HepG2 (cell line): ENCODE measurements around the gene ENTPD2. TPM values are rescaled to one million over a fixed set of nuclear protein-coding genes. Genes with fewer than 3 reads are reported as not detected.

Experiments
- AHR ChIP-seq: IDR thresholded peaks from 2 replicates; pipeline ENCODE4 v1.6.1; 2018; ENCODE audit warnings: missing genetic modification reagents, missing compliant biosample characterization
- CAMTA2 ChIP-seq: sonication (generic); formaldehyde crosslinking; IDR thresholded peaks from 2 replicates; pipeline ENCODE4 v1.4.0; 2020; ENCODE audit warnings: mild to moderate bottlenecking, missing genetic modification reagents, borderline replicate concordance
- CREM ChIP-seq, 2 experiments: sonication (generic) in 1 of 2; formaldehyde crosslinking in 1 of 2; IDR thresholded peaks; 2 replicates each; pipeline versions ENCODE4 v1.4.0 to v1.6.1; 2016 to 2020; ENCODE audit warnings: antibody characterized with exemption in 1 of 2, mild to moderate bottlenecking in 1 of 2, missing genetic modification reagents in 1 of 2
- DNMT3B ChIP-seq: conservative IDR thresholded peaks from 2 replicates; pipeline ENCODE4 v1.6.1; 2016; ENCODE audit warnings: missing biosample characterization, control low read depth
- EZH2 ChIP-seq: conservative IDR thresholded peaks from 2 replicates; pipeline ENCODE4 v1.6.1; 2012; ENCODE audit warnings: mild to moderate bottlenecking, low read depth, low read length, moderate library complexity
- GATAD2A ChIP-seq: IDR thresholded peaks from 2 replicates; pipeline ENCODE4 v1.6.1; 2016
- HMG20A ChIP-seq: IDR thresholded peaks from 2 replicates; pipeline ENCODE4 v1.6.1; 2016; ENCODE audit warnings: borderline replicate concordance
- KLF9 ChIP-seq: IDR thresholded peaks from 2 replicates; pipeline ENCODE4 v1.6.1; 2016; ENCODE audit warnings: low read depth
- NFATC3 ChIP-seq: sonication (generic); formaldehyde crosslinking; IDR thresholded peaks from 2 replicates; pipeline ENCODE4 v1.5.1; 2020; ENCODE audit warnings: mild to moderate bottlenecking, missing genetic modification reagents
- POLR2A ChIP-seq, 2 experiments: IDR thresholded peaks; 2 replicates each; pipeline ENCODE4 v1.6.1; 2011; ENCODE audit warnings: low read depth in 2 of 2, low read length in 2 of 2, mild to moderate bottlenecking in 1 of 2, moderate library complexity in 1 of 2; ENCODE audit not compliant: insufficient read depth in 1 of 2
- RBFOX2 ChIP-seq: fragments of 200-400 bp; formaldehyde crosslinking; IDR thresholded peaks from 2 replicates; pipeline ENCODE4 v1.6.1; 2017; ENCODE audit warnings: low read depth, mild to moderate bottlenecking, low read length
- RFXANK ChIP-seq: IDR thresholded peaks from 2 replicates; pipeline ENCODE4 v1.6.1; 2016
- SIN3A ChIP-seq: IDR thresholded peaks from 2 replicates; pipeline ENCODE4 v1.6.1; 2011; ENCODE audit warnings: low read depth, mild to moderate bottlenecking, control low read depth, low read length, borderline replicate concordance
- SMAD1 ChIP-seq: sonication (generic); formaldehyde crosslinking; IDR thresholded peaks from 2 replicates; pipeline ENCODE4 v1.4.0; 2020; ENCODE audit warnings: missing genetic modification reagents, low read depth, mild to moderate bottlenecking, borderline replicate concordance
- ZFAT ChIP-seq: sonication (generic); formaldehyde crosslinking; conservative IDR thresholded peaks from 2 replicates; pipeline ENCODE4 v1.8.1; 2023; ENCODE audit warnings: missing genetic modification reagents, inconsistent platforms
- ZNF121 ChIP-seq: sonication (generic); formaldehyde crosslinking; IDR thresholded peaks from 2 replicates; pipeline ENCODE4 v1.5.0; 2020; ENCODE audit warnings: mild to moderate bottlenecking, missing genetic modification reagents
- ZNF251 ChIP-seq: sonication (generic); formaldehyde crosslinking; IDR thresholded peaks from 2 replicates; pipeline ENCODE4 v1.9.0; 2021; ENCODE audit warnings: mild to moderate bottlenecking, missing genetic modification reagents
- ZNF496 ChIP-seq: sonication (generic); formaldehyde crosslinking; IDR thresholded peaks from 2 replicates; pipeline ENCODE4 v1.8.1; 2023; ENCODE audit warnings: mild to moderate bottlenecking, moderate library complexity, missing genetic modification reagents; ENCODE audit not compliant: insufficient replicate concordance
- ZNF556 ChIP-seq: sonication (generic); formaldehyde crosslinking; IDR thresholded peaks from 2 replicates; pipeline ENCODE4 v1.4.0; 2020; ENCODE audit warnings: mild to moderate bottlenecking, missing genetic modification reagents, borderline replicate concordance
- ZNF614 ChIP-seq: IDR thresholded peaks from 2 replicates; pipeline ENCODE4 v1.6.1; 2018; ENCODE audit warnings: missing biosample characterization, missing genetic modification reagents, inconsistent platforms, borderline replicate concordance
- ZNF747 ChIP-seq: sonication (generic); formaldehyde crosslinking; IDR thresholded peaks from 2 replicates; pipeline ENCODE4 v1.8.1; 2023; ENCODE audit warnings: missing genetic modification reagents, mild to moderate bottlenecking, borderline replicate concordance
- ZNF83 ChIP-seq: sonication (generic); formaldehyde crosslinking; IDR thresholded peaks from 2 replicates; pipeline ENCODE4 v1.4.0; 2020; ENCODE audit warnings: missing genetic modification reagents, mild to moderate bottlenecking, borderline replicate concordance
- polyA plus RNA-seq, 8 experiments: library from polyadenylated mRNA; depleted of rRNA in 3 of 8; stranded (reverse) in 7 of 8; unstranded in 1 of 8; fragments of >200 nt; fragmentation: Illumina TruSeq in 4 of 8; extraction: Trizol in 4 of 8; gene quantifications; 2 replicates each; pipeline versions ENCODE4 v1.2.1 to v1.2.3, GENCODE V29; 2011 to 2016; ENCODE audit warnings: low read depth in 4 of 8, missing spikeins in 1 of 8, mixed read lengths in 1 of 8; ENCODE audit not compliant: insufficient read depth in 1 of 8
- total RNA-seq, 5 experiments: library from RNA; depleted of rRNA; stranded (reverse); fragments of >200 nt; fragmentation: Illumina TruSeq; extraction: Trizol; gene quantifications; 2 replicates each; pipeline ENCODE4 v1.2.3, GENCODE V29; 2016; ENCODE audit warnings: low read depth in 1 of 5
- TF ChIP-seq, protein P1 (sequence below): sonication (generic); formaldehyde crosslinking; conservative IDR thresholded peaks from 2 replicates; pipeline ENCODE4 v1.4.0; 2020; ENCODE audit warnings: mild to moderate bottlenecking, missing genetic modification reagents, moderate library complexity
- TF ChIP-seq, protein P2 (sequence below): sonication (generic); formaldehyde crosslinking; IDR thresholded peaks from 2 replicates; pipeline ENCODE4 v1.8.0; 2023; ENCODE audit warnings: mild to moderate bottlenecking, missing genetic modification reagents
- TF ChIP-seq, protein P3 (sequence below): sonication (generic); formaldehyde crosslinking; IDR thresholded peaks from 2 replicates; pipeline ENCODE4 v1.4.0; 2020; ENCODE audit warnings: mild to moderate bottlenecking, missing genetic modification reagents

ENTPD2 gene
- total and polyA plus RNA-seq, 2 of the 13 experiments (the other 11 are each of a cell fraction or from before 2014, with no cell fraction given) = 0.95 to 3.2 TPM

DNA sequence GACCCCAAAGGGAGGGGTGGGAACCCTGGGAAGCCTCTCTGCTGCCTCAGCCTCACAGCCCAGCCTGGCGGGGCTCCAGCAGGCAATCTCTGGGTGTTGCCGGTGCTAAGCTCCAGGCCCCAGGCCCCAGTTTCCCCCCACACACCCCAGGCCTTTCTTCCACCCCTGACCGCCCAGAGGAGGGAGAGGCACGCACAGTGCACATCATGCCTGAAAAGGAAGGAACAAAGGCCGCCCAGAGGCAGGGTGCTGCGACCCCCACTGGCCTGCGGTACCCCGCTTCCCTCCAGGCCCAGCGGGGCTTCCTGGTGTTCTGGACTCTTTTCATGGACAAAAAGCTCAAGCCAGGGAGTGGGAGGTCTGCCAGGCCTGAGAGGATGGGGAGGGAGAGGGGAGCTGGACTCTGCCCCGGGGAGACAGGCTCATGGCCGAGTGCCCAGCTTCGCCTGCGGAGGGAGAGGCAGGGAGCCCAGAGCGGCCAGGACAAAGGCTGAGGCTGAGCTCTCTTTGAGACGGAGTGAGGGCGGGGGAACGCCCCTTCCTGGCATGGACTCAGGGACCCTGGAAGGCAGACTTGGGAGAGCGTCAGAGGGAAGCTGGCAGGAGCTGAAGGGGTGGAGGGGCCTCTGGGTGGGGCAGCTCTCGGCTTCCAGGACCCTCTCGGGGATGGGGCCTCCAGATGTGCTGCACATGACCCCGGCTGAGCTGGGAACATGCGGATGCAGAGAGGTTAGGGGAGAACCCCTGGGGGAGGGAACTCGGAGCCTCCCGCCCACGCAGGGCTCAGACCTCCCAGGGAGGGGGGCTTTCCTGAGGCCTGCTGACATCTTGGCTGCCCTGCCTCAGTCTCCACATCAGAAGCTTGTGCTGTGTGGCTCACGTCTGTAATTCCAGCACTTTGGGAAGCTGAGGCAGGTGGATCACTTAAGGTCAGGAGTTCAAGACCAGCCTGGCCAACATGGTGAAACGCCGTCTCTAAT lies 1.8 kb upstream of the ENTPD2 start (continued):
- TF ChIP-seq, protein P1, sequence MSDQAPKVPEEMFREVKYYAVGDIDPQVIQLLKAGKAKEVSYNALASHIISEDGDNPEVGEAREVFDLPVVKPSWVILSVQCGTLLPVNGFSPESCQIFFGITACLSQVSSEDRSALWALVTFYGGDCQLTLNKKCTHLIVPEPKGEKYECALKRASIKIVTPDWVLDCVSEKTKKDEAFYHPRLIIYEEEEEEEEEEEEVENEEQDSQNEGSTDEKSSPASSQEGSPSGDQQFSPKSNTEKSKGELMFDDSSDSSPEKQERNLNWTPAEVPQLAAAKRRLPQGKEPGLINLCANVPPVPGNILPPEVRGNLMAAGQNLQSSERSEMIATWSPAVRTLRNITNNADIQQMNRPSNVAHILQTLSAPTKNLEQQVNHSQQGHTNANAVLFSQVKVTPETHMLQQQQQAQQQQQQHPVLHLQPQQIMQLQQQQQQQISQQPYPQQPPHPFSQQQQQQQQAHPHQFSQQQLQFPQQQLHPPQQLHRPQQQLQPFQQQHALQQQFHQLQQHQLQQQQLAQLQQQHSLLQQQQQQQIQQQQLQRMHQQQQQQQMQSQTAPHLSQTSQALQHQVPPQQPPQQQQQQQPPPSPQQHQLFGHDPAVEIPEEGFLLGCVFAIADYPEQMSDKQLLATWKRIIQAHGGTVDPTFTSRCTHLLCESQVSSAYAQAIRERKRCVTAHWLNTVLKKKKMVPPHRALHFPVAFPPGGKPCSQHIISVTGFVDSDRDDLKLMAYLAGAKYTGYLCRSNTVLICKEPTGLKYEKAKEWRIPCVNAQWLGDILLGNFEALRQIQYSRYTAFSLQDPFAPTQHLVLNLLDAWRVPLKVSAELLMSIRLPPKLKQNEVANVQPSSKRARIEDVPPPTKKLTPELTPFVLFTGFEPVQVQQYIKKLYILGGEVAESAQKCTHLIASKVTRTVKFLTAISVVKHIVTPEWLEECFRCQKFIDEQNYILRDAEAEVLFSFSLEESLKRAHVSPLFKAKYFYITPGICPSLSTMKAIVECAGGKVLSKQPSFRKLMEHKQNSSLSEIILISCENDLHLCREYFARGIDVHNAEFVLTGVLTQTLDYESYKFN (CRISPR knock-in tag) = peak; percentile 85
- peak; percentile 38; the same call in 1 of the 2 replicates for TF ChIP-seq HMG20A
- peak; percentile 36; the same call in 1 of the 2 replicates for TF ChIP-seq ZNF614 (CRISPR knock-in tag)
- TF ChIP-seq SMAD1 (CRISPR knock-in tag) = no peak; the same call in 1 of the 2 replicates
- no peak for TF ChIP-seq ZFAT (CRISPR knock-in tag)
- TF ChIP-seq ZNF251 (CRISPR knock-in tag) = no peak
- no peak for TF ChIP-seq RFXANK
- TF ChIP-seq AHR (CRISPR knock-in tag) = no peak
- TF ChIP-seq, protein P2, sequence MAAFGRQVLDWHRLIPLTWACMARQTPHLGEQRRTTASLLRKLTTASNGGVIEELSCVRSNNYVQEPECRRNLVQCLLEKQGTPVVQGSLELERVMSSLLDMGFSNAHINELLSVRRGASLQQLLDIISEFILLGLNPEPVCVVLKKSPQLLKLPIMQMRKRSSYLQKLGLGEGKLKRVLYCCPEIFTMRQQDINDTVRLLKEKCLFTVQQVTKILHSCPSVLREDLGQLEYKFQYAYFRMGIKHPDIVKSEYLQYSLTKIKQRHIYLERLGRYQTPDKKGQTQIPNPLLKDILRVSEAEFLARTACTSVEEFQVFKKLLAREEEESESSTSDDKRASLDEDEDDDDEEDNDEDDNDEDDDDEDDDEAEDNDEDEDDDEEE (CRISPR knock-in tag) = no peak
- TF ChIP-seq GATAD2A (CRISPR knock-in tag) = peak; percentile 79
- TF ChIP-seq CAMTA2 (CRISPR knock-in tag) = 0 out of 2 replicates have a peak, but pooled peaks have one; percentile 56
- no peak for TF ChIP-seq CREM (IDR thresholded peaks at IDR 0.05)
- no peak for TF ChIP-seq CREM (CRISPR knock-in tag; IDR thresholded peaks at IDR 0.05)
- TF ChIP-seq SIN3A = peak; percentile 68; the same call in 1 of the 2 replicates
- TF ChIP-seq ZNF83 (CRISPR knock-in tag) = no peak
- TF ChIP-seq KLF9 = peak; percentile 14; the same call in 1 of the 2 replicates
- peak; percentile 81 for TF ChIP-seq ZNF747 (CRISPR knock-in tag)
- TF ChIP-seq ZNF121 = 0 out of 2 replicates have a peak, but pooled peaks have one; percentile 15
- TF ChIP-seq EZH2 = no peak
- TF ChIP-seq ZNF556 = no peak
- no peak for TF ChIP-seq POLR2A (IDR thresholded peaks at IDR 0.05; ENCODE audit: insufficient read depth in 1 of 2, low read depth in 2 of 2, low read length in 2 of 2)
- no peak for TF ChIP-seq DNMT3B
- TF ChIP-seq, protein P3, sequence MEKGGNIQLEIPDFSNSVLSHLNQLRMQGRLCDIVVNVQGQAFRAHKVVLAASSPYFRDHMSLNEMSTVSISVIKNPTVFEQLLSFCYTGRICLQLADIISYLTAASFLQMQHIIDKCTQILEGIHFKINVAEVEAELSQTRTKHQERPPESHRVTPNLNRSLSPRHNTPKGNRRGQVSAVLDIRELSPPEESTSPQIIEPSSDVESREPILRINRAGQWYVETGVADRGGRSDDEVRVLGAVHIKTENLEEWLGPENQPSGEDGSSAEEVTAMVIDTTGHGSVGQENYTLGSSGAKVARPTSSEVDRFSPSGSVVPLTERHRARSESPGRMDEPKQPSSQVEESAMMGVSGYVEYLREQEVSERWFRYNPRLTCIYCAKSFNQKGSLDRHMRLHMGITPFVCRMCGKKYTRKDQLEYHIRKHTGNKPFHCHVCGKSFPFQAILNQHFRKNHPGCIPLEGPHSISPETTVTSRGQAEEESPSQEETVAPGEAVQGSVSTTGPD (CRISPR knock-in tag) = no peak
- TF ChIP-seq NFATC3 (CRISPR knock-in tag) = no peak
- peak; percentile 53 for TF ChIP-seq RBFOX2
- no peak for TF ChIP-seq ZNF496
